ENCODE data around the gene SPG7.

SPG7 gene

GRCh38 chr16:89573826-89574680 lies 65.8 kb downstream of the SPG7 start:
- DNase-seq (ENCODE audit: low read depth), result no peak
- no peak for TF ChIP-seq CTCF (IDR thresholded peaks at IDR 0.05; ENCODE audit: insufficient read depth, low read depth, low read length, missing control alignments)

GRCh38 chr16:89574681-89575246 lies 66.6 kb downstream of the SPG7 start:
- TF ChIP-seq CTCF (IDR thresholded peaks at IDR 0.05; ENCODE audit: insufficient read depth, low read depth, low read length, missing control alignments), result peak; percentile 30
- peak; percentile 71 for DNase-seq (ENCODE audit: low read depth)

More at GRCh38 chr16:89573826-89574680, 65.8 kb downstream of the SPG7 start:
- H3K4me3 ChIP-seq (ENCODE audit: low read length), result no peak overlapping the region

GRCh38 chr16:89575247-89576152 lies 67.3 kb downstream of the SPG7 start, which contains the start of gene CPNE7:
TSS of gene CPNE7 (plus strand) at chr16:89575758. CDS start at chr16:89575898, 140 bp downstream.
- peak within 1 kb of the TSS; percentile 22 for H3K4me3 ChIP-seq (ENCODE audit: low read length)
- no peak for TF ChIP-seq CTCF (IDR thresholded peaks at IDR 0.05; ENCODE audit: insufficient read depth, low read depth, low read length, missing control alignments)
- no peak for DNase-seq (ENCODE audit: low read depth)

More at GRCh38 chr16:89574681-89575246, 66.6 kb downstream of the SPG7 start:
- peak overlapping the region; percentile 19 for H3K4me3 ChIP-seq (ENCODE audit: low read length)

GRCh38 chr16:89576153-89577054 lies 68.2 kb downstream of the SPG7 start:
- no peak for DNase-seq (ENCODE audit: low read depth)
- no peak for TF ChIP-seq CTCF (IDR thresholded peaks at IDR 0.05; ENCODE audit: insufficient read depth, low read depth, low read length, missing control alignments)
- H3K4me3 ChIP-seq (ENCODE audit: low read length), result peak overlapping the region; percentile 11

GRCh38 chr16:89577055-89577759 lies 69.0 kb downstream of the SPG7 start:
- H3K4me3 ChIP-seq (ENCODE audit: low read length), result no peak overlapping the region
- no peak for TF ChIP-seq CTCF (IDR thresholded peaks at IDR 0.05; ENCODE audit: insufficient read depth, low read depth, low read length, missing control alignments)
- no peak for DNase-seq (ENCODE audit: low read depth)
